Chondrocyte (in vitro differentiated cells): ENCODE measurements around the gene PAK1. TPM values are rescaled to one million over a fixed set of nuclear protein-coding genes. Genes with fewer than 3 reads are reported as not detected.
"Not testable (repeated sequence)": the region's sequence is repeated elsewhere in the genome, so short reads cannot be mapped to it uniquely, and the experiment has no call there.

Experiments
- DNase-seq: peaks from one replicate; pipeline ENCODE4 v3.0.0; 2021; ENCODE audit warnings: mixed read lengths, low spot score
- H3K27ac Mint-ChIP-seq: one replicate; pipeline ENCODE4 v1.8.0; 2021; ENCODE audit warnings: mild to moderate bottlenecking, moderate library complexity, mixed read lengths; ENCODE audit not compliant: unreplicated experiment
- H3K27me3 Mint-ChIP-seq: 2 replicates; pipeline ENCODE4 v1.8.0; 2021; ENCODE audit warnings: low read depth, mixed read lengths
- H3K36me3 Mint-ChIP-seq: 2 replicates; pipeline ENCODE4 v1.8.0; 2021; ENCODE audit warnings: low read depth, mixed read lengths
- H3K4me1 Mint-ChIP-seq: 2 replicates; pipeline ENCODE4 v1.8.0; 2021; ENCODE audit warnings: low read depth, mild to moderate bottlenecking, mixed read lengths
- H3K4me3 Mint-ChIP-seq: one replicate; pipeline ENCODE4 v1.8.0; 2021; ENCODE audit warnings: mild to moderate bottlenecking, moderate library complexity, mixed read lengths; ENCODE audit not compliant: unreplicated experiment
- H3K9me3 Mint-ChIP-seq: 2 replicates; pipeline ENCODE4 v1.8.0; 2021; ENCODE audit warnings: low read depth, mixed read lengths
- CTCF ChIP-seq: fragments of 200-600 bp; sonication (generic); IDR thresholded peaks from 2 replicates; pipeline ENCODE4 v1.5.0; 2021; ENCODE audit warnings: antibody characterized with exemption, mild to moderate bottlenecking, moderate library complexity
- total RNA-seq: library from RNA; stranded (reverse); gene quantifications from 3 replicates; pipeline ENCODE4 v1.2.1, GENCODE V29; 2021

Gene PAK1
- total RNA-seq, 1 donor from 2014 or later: 28.2 TPM

GRCh38 chr11:77502346-77502905 is 28.5 kb upstream of the PAK1 start:
- Mint-ChIP-seq H3K27me3 (peaks cover 9% of the 10 kb centered on the region), H3K9me3 (no peaks in the 10 kb centered on the region), H3K27ac (peak overlapping the region; percentile 71), H3K36me3 (no peaks in the 10 kb centered on the region), H3K4me1 (peaks cover 16% of the 10 kb centered on the region), H3K4me3 (no peak overlapping the region)
- no peak for DNase-seq
- no peak for TF ChIP-seq CTCF

GRCh38 chr11:77501758-77502157 is 27.9 kb upstream of the PAK1 start:
- DNase-seq: no peak
- peaks cover 6% of the 10 kb centered on the region for H3K27me3 Mint-ChIP-seq
- H3K36me3 Mint-ChIP-seq: no peaks in the 10 kb centered on the region
- peaks cover 16% of the 10 kb centered on the region for H3K4me1 Mint-ChIP-seq
- H3K4me3 Mint-ChIP-seq: no peak overlapping the region
- no peak for TF ChIP-seq CTCF
- peak overlapping the region; percentile 43 for H3K27ac Mint-ChIP-seq
- no peaks in the 10 kb centered on the region for H3K9me3 Mint-ChIP-seq

- H3K4me3 Mint-ChIP-seq: no peak overlapping the region
- H3K27me3 Mint-ChIP-seq: peaks cover 7% of the 10 kb centered on the region
- H3K36me3 Mint-ChIP-seq: no peaks in the 10 kb centered on the region
- no peak for DNase-seq
- no peak for TF ChIP-seq CTCF
- H3K27ac Mint-ChIP-seq: no peak overlapping the region
- no peaks in the 10 kb centered on the region for H3K9me3 Mint-ChIP-seq
- peaks cover 7% of the 10 kb centered on the region for H3K4me1 Mint-ChIP-seq
These were observed 23.5 kb upstream of the PAK1 start for GRCh38 chr11:77497368-77497767.

- no peaks in the 10 kb centered on the region for H3K4me1 Mint-ChIP-seq
- TF ChIP-seq CTCF: no peak
- peaks cover 13% of the 10 kb centered on the region for H3K27me3 Mint-ChIP-seq
- H3K4me3 Mint-ChIP-seq: no peak overlapping the region
- peaks cover 1% of the 10 kb centered on the region for H3K36me3 Mint-ChIP-seq
- H3K9me3 Mint-ChIP-seq: no peaks in the 10 kb centered on the region
- no peak for DNase-seq
- H3K27ac Mint-ChIP-seq: no peak overlapping the region
These were observed 21.6 kb upstream of the PAK1 start for GRCh38 chr11:77495526-77495925.

DNA sequence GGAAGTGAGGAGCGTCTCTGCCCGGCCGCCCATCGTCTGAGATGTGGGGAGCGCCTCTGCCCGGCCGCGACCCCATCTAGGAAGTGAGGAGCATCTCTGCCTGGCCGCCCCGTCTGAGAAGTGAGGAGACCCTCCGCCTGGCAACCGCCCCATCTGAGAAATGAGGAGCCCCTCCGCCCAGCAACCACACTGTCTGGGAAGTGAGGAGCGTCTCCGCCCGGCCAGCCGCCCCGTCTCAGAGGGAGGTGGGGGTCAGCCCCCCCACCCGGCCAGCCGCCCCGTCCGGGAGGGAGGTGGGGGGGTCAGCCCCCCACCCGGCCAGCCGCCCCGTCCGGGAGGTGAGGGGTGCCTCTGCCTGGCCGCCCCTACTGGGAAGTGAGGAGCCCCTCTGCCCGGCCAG is 16.1 kb upstream of the PAK1 start:
- H3K36me3 Mint-ChIP-seq, H3K27me3 Mint-ChIP-seq, H3K4me3 Mint-ChIP-seq, H3K9me3 Mint-ChIP-seq, H3K4me1 Mint-ChIP-seq, DNase-seq, H3K27ac Mint-ChIP-seq: not testable (repeated sequence)

- Mint-ChIP-seq H3K27me3 (peaks cover 15% of the 10 kb centered on the region), H3K4me1 (no peaks in the 10 kb centered on the region), H3K9me3 (no peaks in the 10 kb centered on the region), H3K36me3 (peaks cover 1% of the 10 kb centered on the region), H3K27ac (no peak overlapping the region), H3K4me3 (no peak overlapping the region)
- no peak for DNase-seq
- no peak for TF ChIP-seq CTCF
These were observed 13.9 kb upstream of the PAK1 start for GRCh38 chr11:77487790-77488189.
